OCI-LY3 (cell line): Measurements from ENCODE around the gene MALAT1.

Experiments used
- CTCF ChIP-seq: fragments of 200-600, 300-600 bp; sonication (generic); IDR thresholded peaks from 2 replicates; pipeline ENCODE4 v1.5.1; 2014; ENCODE audit warnings: antibody characterized with exemption, low read length, low read depth
- EZH2phosphoT487 ChIP-seq: fragments of 200-600 bp; shearing (Covaris generic); IDR thresholded peaks from 2 replicates; pipeline ENCODE4 v1.6.1; 2018; ENCODE audit warnings: antibody characterized with exemption, mixed run types, low read depth

- no peak for TF ChIP-seq CTCF
- TF ChIP-seq EZH2phosphoT487 = no peak
These were observed 13.0 kb upstream of the MALAT1 start for GRCh38 chr11:65485920-65486219.
